H1 (cell line): Measurements from ENCODE around the gene TEKTIP1. TPM values are rescaled to one million over a fixed set of nuclear protein-coding genes. Genes with fewer than 3 reads are reported as not detected.

Experiments used
- CTCF ChIA-PET: fragments of 300-600 bp; sonication (Branson Sonifier 250); formaldehyde crosslinking; loops from one replicate; lab custom pipeline; 2021; ENCODE audit not compliant: partially characterized antibody; lab: Charles Lee
- POLR2A ChIA-PET: fragments of 300-600 bp; sonication (Branson Sonifier 250); formaldehyde crosslinking; loops from one replicate; lab custom pipeline; 2021; ENCODE audit warnings: inconsistent platforms; ENCODE audit not compliant: partially characterized antibody; lab: Charles Lee
- DNase-seq, 2 experiments: peaks; one replicate each; pipeline versions ENCODE4 v3.0.0 to v3.0.0-alpha.2; 2010 to 2022; ENCODE audit warnings: low spot score in 2 of 2, low read depth in 1 of 2, mixed read lengths in 1 of 2
- FAIRE-seq: peaks from 2 replicates; lab custom pipeline; 2011; peaks lifted over from hg19 to GRCh38; lab: Jason Lieb, UNC
- H2AFZ ChIP-seq: 2 replicates; pipeline ENCODE4 v1.8.1; 2012; ENCODE audit warnings: low read length, inconsistent platforms
- H2AK5ac ChIP-seq: 2 replicates; pipeline ENCODE4 v1.6.1; 2013; ENCODE audit warnings: low read depth, low read length
- H2BK120ac ChIP-seq: replicated peaks from 2 replicates; pipeline ENCODE3; 2013; ENCODE audit warnings: low read depth, low read length, inconsistent platforms
- H2BK12ac ChIP-seq: 2 replicates; pipeline ENCODE4 v1.6.1; 2013; ENCODE audit warnings: low read depth, low read length
- H2BK15ac ChIP-seq: 2 replicates; pipeline ENCODE4 v1.6.1; 2013; ENCODE audit warnings: low read length
- H2BK20ac ChIP-seq: 2 replicates; pipeline ENCODE4 v1.6.1; 2013; ENCODE audit warnings: low read length
- H2BK5ac ChIP-seq: 2 replicates; pipeline ENCODE4 v1.6.1; 2013; ENCODE audit warnings: low read depth, low read length
- H3K14ac ChIP-seq: 2 replicates; pipeline ENCODE4 v1.6.1; 2013; ENCODE audit warnings: inconsistent platforms; ENCODE audit not compliant: insufficient read length
- H3K18ac ChIP-seq: 2 replicates; pipeline ENCODE4 v1.6.1; 2013; ENCODE audit warnings: low read length; ENCODE audit errors: extremely low read depth
- H3K23ac ChIP-seq: 2 replicates; pipeline ENCODE4 v1.6.1; 2013; ENCODE audit warnings: inconsistent platforms; ENCODE audit not compliant: insufficient read length
- H3K23me2 ChIP-seq: 2 replicates; pipeline ENCODE4 v1.6.1; 2013; ENCODE audit warnings: low read depth, low read length
- H3K27ac ChIP-seq: 2 replicates; pipeline ENCODE4 v1.6.1; 2011; ENCODE audit warnings: low read depth, low read length, inconsistent platforms
- H3K27me3 ChIP-seq, 4 experiments: replicated peaks in 1 of 4; 1 replicate in 1 of 4; 2 replicates in 3 of 4; pipeline versions ENCODE4 v1.6.1 to v1.8.1; 2011 to 2013; ENCODE audit warnings: low read length in 3 of 4, mild to moderate bottlenecking in 3 of 4, inconsistent platforms in 2 of 4, mixed read lengths in 2 of 4, moderate library complexity in 1 of 4; ENCODE audit not compliant: control insufficient read depth in 3 of 4, insufficient read depth in 3 of 4; ENCODE audit errors: extremely low read depth in 1 of 4
- H3K36me3 ChIP-seq, 4 experiments: 2 replicates each; pipeline versions ENCODE4 v1.6.1 to v1.8.1; 2011 to 2013; ENCODE audit warnings: mild to moderate bottlenecking in 4 of 4, low read length in 3 of 4, moderate library complexity in 2 of 4, control low read depth in 1 of 4, inconsistent platforms in 1 of 4; ENCODE audit not compliant: insufficient read depth in 4 of 4, control insufficient read depth in 2 of 4
- H3K4ac ChIP-seq: replicated peaks from 2 replicates; pipeline ENCODE3; 2013; ENCODE audit warnings: low read length, low read depth, mixed read lengths, inconsistent platforms; ENCODE audit not compliant: insufficient read length
- H3K4me1 ChIP-seq, 4 experiments: replicated peaks in 1 of 4; 1 replicate in 1 of 4; 2 replicates in 3 of 4; pipeline versions ENCODE4 v1.6.1 to v1.8.1; 2011 to 2013; ENCODE audit warnings: low read length in 3 of 4, inconsistent platforms in 2 of 4, mixed read lengths in 1 of 4; ENCODE audit not compliant: insufficient read depth in 4 of 4, control insufficient read depth in 3 of 4
- H3K4me2 ChIP-seq, 2 experiments: 2 replicates each; pipeline versions ENCODE4 v1.6.1 to v1.8.1; 2011 to 2013; ENCODE audit warnings: low read depth in 2 of 2, low read length in 2 of 2, control low read depth in 1 of 2, inconsistent platforms in 1 of 2, mild to moderate bottlenecking in 1 of 2; ENCODE audit not compliant: insufficient read depth in 1 of 2
- H3K4me3 ChIP-seq, 4 experiments: fragments of 200-600, 300-600 bp in 1 of 4; sonication (generic), shearing (Covaris generic), sonication (Bioruptor Twin) in 1 of 4; 2 replicates each; pipeline versions ENCODE4 v1.5.1 to v1.8.1; 2011 to 2016; ENCODE audit warnings: low read length in 4 of 4, low read depth in 3 of 4, control low read depth in 2 of 4, inconsistent platforms in 2 of 4, mild to moderate bottlenecking in 2 of 4, mixed read lengths in 1 of 4, moderate library complexity in 1 of 4; ENCODE audit not compliant: insufficient read depth in 2 of 4; ENCODE audit errors: extremely low read depth in 1 of 4
- H3K56ac ChIP-seq: replicated peaks from 2 replicates; pipeline ENCODE3; 2013; ENCODE audit warnings: low read depth, mild to moderate bottlenecking, mixed read lengths, low read length, inconsistent platforms; ENCODE audit not compliant: insufficient read length
- H3K79me1 ChIP-seq: 2 replicates; pipeline ENCODE4 v1.6.1; 2013; ENCODE audit warnings: low read depth, low read length, control low read depth
- H3K79me2 ChIP-seq, 2 experiments: 2 replicates each; pipeline versions ENCODE4 v1.6.1 to v1.8.1; 2012 to 2013; ENCODE audit warnings: low read length in 2 of 2, mild to moderate bottlenecking in 2 of 2, inconsistent platforms in 1 of 2; ENCODE audit not compliant: insufficient read depth in 2 of 2, control insufficient read depth in 1 of 2
- H3K9ac ChIP-seq, 4 experiments: replicated peaks in 1 of 4; 1 replicate in 1 of 4; 2 replicates in 3 of 4; pipeline versions ENCODE4 v1.6.1 to v1.8.1; 2011 to 2013; ENCODE audit warnings: low read depth in 3 of 4, low read length in 3 of 4, control low read depth in 2 of 4, mild to moderate bottlenecking in 2 of 4, moderate library complexity in 2 of 4, inconsistent platforms in 1 of 4; ENCODE audit errors: extremely low read depth in 1 of 4
- H3K9me3 ChIP-seq, 2 experiments: 2 replicates each; pipeline versions ENCODE4 v1.6.1 to v1.8.1; 2012 to 2013; ENCODE audit warnings: mild to moderate bottlenecking in 2 of 2, moderate library complexity in 2 of 2, control low read depth in 1 of 2, inconsistent platforms in 1 of 2, low read depth in 1 of 2, low read length in 1 of 2, mixed read lengths in 1 of 2; ENCODE audit not compliant: insufficient read depth in 2 of 2
- H4K20me1 ChIP-seq, 2 experiments: replicated peaks in 1 of 2; 2 replicates each; pipeline versions ENCODE3 to v1.8.1; 2011 to 2013; ENCODE audit warnings: inconsistent platforms in 2 of 2, low read length in 2 of 2, mild to moderate bottlenecking in 1 of 2; ENCODE audit not compliant: insufficient read depth in 2 of 2, control insufficient read depth in 1 of 2
- H4K5ac ChIP-seq: 2 replicates; pipeline ENCODE4 v1.6.1; 2013; ENCODE audit warnings: low read length, low read depth, mixed read lengths, inconsistent platforms; ENCODE audit not compliant: insufficient read length
- H4K8ac ChIP-seq: 2 replicates; pipeline ENCODE4 v1.8.0; 2013; ENCODE audit warnings: mild to moderate bottlenecking, moderate library complexity, low read length, inconsistent platforms; ENCODE audit not compliant: insufficient read depth; ENCODE audit errors: extremely low read depth
- H4K91ac ChIP-seq: replicated peaks from 2 replicates; pipeline ENCODE3; 2013; ENCODE audit warnings: low read length, mixed read lengths, inconsistent platforms; ENCODE audit not compliant: insufficient read length
- BRCA1 ChIP-seq: IDR thresholded peaks from 2 replicates; pipeline ENCODE4 v1.6.1; 2012; ENCODE audit warnings: low read depth, low read length, improper control_type of control experiment
- CHD2 ChIP-seq: IDR thresholded peaks from 2 replicates; pipeline ENCODE4 v1.6.1; 2012; ENCODE audit warnings: low read length, improper control_type of control experiment
- EP300 ChIP-seq, 2 experiments: IDR thresholded peaks; 1 replicate in 1 of 2; 2 replicates in 1 of 2; pipeline ENCODE4 v1.6.1; 2011 to 2012; ENCODE audit warnings: low read depth in 2 of 2, low read length in 2 of 2, mild to moderate bottlenecking in 2 of 2, borderline replicate concordance in 1 of 2, inconsistent platforms in 1 of 2, moderate library complexity in 1 of 2
- GTF2F1 ChIP-seq: IDR thresholded peaks from 2 replicates; pipeline ENCODE4 v1.6.1; 2012; ENCODE audit warnings: low read depth, low read length, improper control_type of control experiment, borderline replicate concordance
- NANOG ChIP-seq: IDR thresholded peaks from 2 replicates; pipeline ENCODE4 v1.6.1; 2011; ENCODE audit warnings: low read length, low read depth, mild to moderate bottlenecking, inconsistent platforms; ENCODE audit not compliant: insufficient read depth, poor library complexity, severe bottlenecking
- RXRA ChIP-seq: IDR thresholded peaks from 2 replicates; pipeline ENCODE4 v1.6.1; 2011; ENCODE audit warnings: low read depth, mild to moderate bottlenecking, low read length, moderate library complexity; ENCODE audit not compliant: insufficient read depth
- SIRT6 ChIP-seq: IDR thresholded peaks from one replicate; pipeline ENCODE4 v1.7.1; 2012; ENCODE audit warnings: low read length, inconsistent platforms
- SUZ12 ChIP-seq: fragments of 200-600 bp; sonication (generic); IDR thresholded peaks from 2 replicates; pipeline ENCODE4 v1.6.1; 2012; ENCODE audit warnings: mild to moderate bottlenecking, inconsistent platforms, low read length, moderate library complexity, mixed read lengths
- TEAD4 ChIP-seq: IDR thresholded peaks from 2 replicates; pipeline ENCODE4 v1.6.1; 2012; ENCODE audit warnings: low read depth, low read length, inconsistent platforms, mixed read lengths
- WGBS, 2 experiments: shearing (Covaris generic) in 1 of 2; methylation state at CpG; one replicate each; pipeline versions ENCODE4 v1.1.6 to v1.1.7; 2013 to 2015; ENCODE audit warnings: low lambda C conversion rate in 2 of 2, mixed read lengths in 2 of 2, inconsistent platforms in 1 of 2, low coverage in 1 of 2, missing lambda C conversion rate in 1 of 2; ENCODE audit not compliant: insufficient replicate concordance in 2 of 2, insufficient coverage in 1 of 2, insufficient read length in 1 of 2; ENCODE audit errors: extremely low coverage in 1 of 2, missing lambda C conversion rate in 1 of 2; 5-methylcytosine and 5-hydroxymethylcytosine counted together
- polyA plus RNA-seq, 7 experiments: library from polyadenylated mRNA; depleted of rRNA in 3 of 7; stranded (reverse) in 5 of 7; unstranded in 2 of 7; fragments of >200 nt in 5 of 7; fragments of 200-250 nt in 2 of 7; gene quantifications; 1 replicate in 5 of 7; 2 replicates in 1 of 7; 4 replicates in 1 of 7; pipeline versions ENCODE4 v1.2.1 to v1.2.3, GENCODE V29; 2011 to 2013; ENCODE audit warnings: missing spikeins in 2 of 7, mixed read lengths in 2 of 7
- total RNA-seq: library from RNA; stranded (reverse); fragmentation: NEBNext Ultra II Directional; extraction: Animal tissue kit (Norgen Biotek cat#: 25700); gene quantifications from 2 replicates; pipeline ENCODE4 v1.2.1, GENCODE V29; 2021

Gene TEKTIP1
- total and polyA plus RNA-seq, 2 of the 8 experiments (the other 6 are each of a cell fraction or from before 2014, with no cell fraction given) = 1.1 TPM; not detected in 1

GRCh38 chr19:3545669-3546034 is 6.7 kb downstream of the TEKTIP1 start:
- no peak overlapping the region for H3K23ac ChIP-seq
- H3K9me3 ChIP-seq = no peaks in the 10 kb centered on the region
- no peak overlapping the region for H3K9ac ChIP-seq
- H2BK120ac ChIP-seq = no peak overlapping the region
- no peaks in the 10 kb centered on the region for H3K4me1 ChIP-seq
- peaks cover 0 to 5% (median 1%) of the 10 kb centered on the region in 4 experiments; a peak in 2 of 8 replicates for H3K36me3 ChIP-seq
- H3K27me3 ChIP-seq = no peaks in the 10 kb centered on the region
- no peak overlapping the region for H3K4me2 ChIP-seq
- H4K20me1 ChIP-seq = peaks cover 8 to 20% of the 10 kb centered on the region in 2 experiments
- H2AFZ ChIP-seq = no peak overlapping the region
- no peak overlapping the region for H2BK20ac ChIP-seq
- H4K91ac ChIP-seq = no peak overlapping the region
- no peak overlapping the region for H3K18ac ChIP-seq
- H3K27ac ChIP-seq = no peak overlapping the region
- no peak overlapping the region for H3K56ac ChIP-seq
- H3K14ac ChIP-seq = no peak overlapping the region
- DNase-seq = no peak
- no peak overlapping the region for H2BK5ac ChIP-seq
- CTCF ChIA-PET = interaction anchor here (0.7 to 7.5 kb wide), 22 partner anchors 12 to 241 kb away, joined by 3 to 66 read pairs (median 4); partner anchors contain the start of genes GIPC3 and MFSD12
- H3K4ac ChIP-seq = no peak overlapping the region
- no peaks in the 10 kb centered on the region for H3K79me1 ChIP-seq
- TF ChIP-seq NANOG = no peak
- no peak for TF ChIP-seq RXRA
- TF ChIP-seq SIRT6 = no peak
- no peak for TF ChIP-seq EP300 (IDR thresholded peaks at IDR 0.05; ENCODE audit: borderline replicate concordance in 1 of 2, low read depth in 2 of 2, low read length in 2 of 2)
- TF ChIP-seq TEAD4 = no peak
- no peak for TF ChIP-seq CHD2
- no peak for TF ChIP-seq GTF2F1
- no peak for TF ChIP-seq SUZ12
- no peak for TF ChIP-seq BRCA1
- H2AK5ac ChIP-seq = no peak overlapping the region
- H3K4me3 ChIP-seq = no peak overlapping the region
- 83% methylated on average over 10 of the region's 10 CpGs; no CpG with 5 or more reads in 1 of the 2 experiments for WGBS, 2 experiments
- no peak overlapping the region; the same call in 1 of the 2 replicates for H4K8ac ChIP-seq
- POLR2A ChIA-PET = interaction anchor here (0.6 to 2.6 kb wide), 12 partner anchors 9 to 164 kb away, joined by 3 to 12 read pairs (median 3); partner anchors contain the start of genes HMG20B and MFSD12
- FAIRE-seq = no peak
- no peak overlapping the region for H4K5ac ChIP-seq
- H2BK15ac ChIP-seq = no peak overlapping the region
- H3K79me2 ChIP-seq = no peaks in the 10 kb centered on the region
- H2BK12ac ChIP-seq = no peak overlapping the region
- H3K23me2 ChIP-seq = no peaks in the 10 kb centered on the region
